ENCODE data around the gene XPO4. TPM values are rescaled to one million over a fixed set of nuclear protein-coding genes. Genes with fewer than 3 reads are reported as not detected.
A peak's percentile ranks its signal among the peaks of the same experiment; 100 is the strongest.

XPO4 gene
- total and polyA plus RNA-seq, 7 experiments from 2014 or later = 6.1 to 26.5 (median 21.0) TPM

- H3K9me3 ChIP-seq (ENCODE audit: control insufficient read depth in 2 of 3, low read length in 3 of 3) = no peaks in the 10 kb centered on the region
- Mint-ChIP-seq H3K27me3 (no peaks in the 10 kb centered on the region), H3K27ac (no peak overlapping the region), H3K9me3 (no peaks in the 10 kb centered on the region), H3K36me3 (peaks cover 4 to 30% (median 7%) of the 10 kb centered on the region in 5 donors), H3K4me1 (peaks cover 0 to 8% (median 0%) of the 10 kb centered on the region in 7 donors), H3K4me3 (no peak overlapping the region)
- H3K36me3 ChIP-seq (ENCODE audit: control insufficient read depth in 2 of 3, insufficient read depth in 3 of 3, low read length in 3 of 3) = peaks cover 0 to 8% (median 0%) of the 10 kb centered on the region in 3 experiments
- ChIA-PET CTCF (no interaction called here), POLR2A (interaction anchor here (0.6 kb wide), 1 partner anchor 367 kb away, joined by 4 read pairs; no protein-coding TSS in a partner anchor)
- no peak overlapping the region for H3K4me3 ChIP-seq (ENCODE audit: low read length)
- ATAC-seq (no peak), DNase-seq (no peak)
- no peaks in the 10 kb centered on the region for H3K27me3 ChIP-seq (ENCODE audit: control insufficient read depth in 2 of 2, insufficient read depth in 2 of 2, low read length in 2 of 2)
- no peak overlapping the region for H3K27ac ChIP-seq (ENCODE audit: low read depth, low read length)
- intact Hi-C loops (cut with micrococcal nuclease) = no loop called here
- no peaks in the 10 kb centered on the region for H3K4me1 ChIP-seq (ENCODE audit: control insufficient read depth in 2 of 2, insufficient read depth in 2 of 2, low read length in 2 of 2)
Measured at GRCh38 chr13:20843166-20843565, 59.4 kb downstream of the XPO4 start.

- no peak overlapping the region for H3K27ac ChIP-seq (ENCODE audit: low read depth, low read length)
- H3K27me3 Mint-ChIP-seq = no peaks in the 10 kb centered on the region
- H3K27ac Mint-ChIP-seq = peak overlapping the region in 1 of 9 donors; percentile 2
- intact Hi-C loops (cut with micrococcal nuclease) = no loop called here
- H3K4me3 Mint-ChIP-seq = no peak overlapping the region
- H3K27me3 ChIP-seq (ENCODE audit: control insufficient read depth in 2 of 2, insufficient read depth in 2 of 2, low read length in 2 of 2) = no peaks in the 10 kb centered on the region
- peaks cover 0 to 27% (median 4%) of the 10 kb centered on the region in 3 experiments for H3K36me3 ChIP-seq (ENCODE audit: control insufficient read depth in 2 of 3, insufficient read depth in 3 of 3, low read length in 3 of 3)
- no peak for DNase-seq
- H3K4me1 Mint-ChIP-seq = peaks cover 0 to 11% (median 3%) of the 10 kb centered on the region in 7 donors
- H3K36me3 Mint-ChIP-seq = peaks cover 9 to 47% (median 18%) of the 10 kb centered on the region in 5 donors
- ATAC-seq = no peak
- no peaks in the 10 kb centered on the region for H3K4me1 ChIP-seq (ENCODE audit: control insufficient read depth in 2 of 2, insufficient read depth in 2 of 2, low read length in 2 of 2)
- ChIA-PET CTCF (interaction anchor here (0.5 to 2.4 kb wide), 2 partner anchors 12 to 79 kb away, joined by 3 to 9 read pairs; no protein-coding TSS in a partner anchor), POLR2A (no interaction called here)
- no peak overlapping the region for H3K4me3 ChIP-seq (ENCODE audit: low read length)
- no peaks in the 10 kb centered on the region for H3K9me3 Mint-ChIP-seq
- H3K9me3 ChIP-seq (ENCODE audit: control insufficient read depth in 2 of 3, low read length in 3 of 3) = no peaks in the 10 kb centered on the region
Measured at GRCh38 chr13:20840568-20840967, 62.0 kb downstream of the XPO4 start.

GRCh38 chr13:20833900-20834679, 68.5 kb downstream of the XPO4 start:
- CTCF ChIA-PET = interaction anchor here (2.1 kb wide), 1 partner anchor 338 kb away, joined by 5 read pairs; no protein-coding TSS in a partner anchor

GRCh38 chr13:20832861-20833260, 69.7 kb downstream of the XPO4 start:
- Histone ChIP-seq H3K4me1 (ENCODE audit: control insufficient read depth in 2 of 2, insufficient read depth in 2 of 2, low read length in 2 of 2) (no peaks in the 10 kb centered on the region), H3K36me3 (ENCODE audit: control insufficient read depth in 2 of 3, insufficient read depth in 3 of 3, low read length in 3 of 3) (peaks cover 0 to 21% (median 4%) of the 10 kb centered on the region in 3 experiments), H3K27ac (ENCODE audit: low read depth, low read length) (no peak overlapping the region), H3K27me3 (ENCODE audit: control insufficient read depth in 2 of 2, insufficient read depth in 2 of 2, low read length in 2 of 2) (no peaks in the 10 kb centered on the region), H3K9me3 (ENCODE audit: control insufficient read depth in 2 of 3, low read length in 3 of 3) (no peaks in the 10 kb centered on the region), H3K4me3 (ENCODE audit: low read length) (no peak overlapping the region)
- H3K36me3 Mint-ChIP-seq = peaks cover 8 to 24% (median 10%) of the 10 kb centered on the region in 5 donors
- H3K27me3 Mint-ChIP-seq = no peaks in the 10 kb centered on the region
- ATAC-seq (no peak), DNase-seq (no peak)
- ChIA-PET POLR2A (interaction anchor here (0.6 kb wide), 1 partner anchor 67 kb away, joined by 5 read pairs; no protein-coding TSS in a partner anchor), CTCF (interaction anchor here (2.1 kb wide), 1 partner anchor 337 kb away, joined by 5 read pairs; no protein-coding TSS in a partner anchor)
- intact Hi-C loops (cut with micrococcal nuclease) = no loop called here
- peaks cover 8 to 22% (median 14%) of the 10 kb centered on the region in 7 donors for H3K4me1 Mint-ChIP-seq
- peak overlapping the region in 3 of 9 donors; percentile 31 to 88 (median 58) for H3K27ac Mint-ChIP-seq
- no peak overlapping the region for H3K4me3 Mint-ChIP-seq
- no peaks in the 10 kb centered on the region for H3K9me3 Mint-ChIP-seq

More at GRCh38 chr13:20833900-20834679, 68.5 kb downstream of the XPO4 start:
- DNase-seq (no peak), ATAC-seq (no peak)
- Mint-ChIP-seq H3K36me3 (peaks cover 8 to 29% (median 14%) of the 10 kb centered on the region in 5 donors), H3K27me3 (no peaks in the 10 kb centered on the region), H3K27ac (peak overlapping the region in 4 of 9 donors; percentile 5 to 64 (median 50)), H3K4me1 (peaks cover 0 to 15% (median 7%) of the 10 kb centered on the region in 7 donors), H3K4me3 (no peak overlapping the region), H3K9me3 (no peaks in the 10 kb centered on the region)
- intact Hi-C loops (cut with micrococcal nuclease) = no loop called here
- no peaks in the 10 kb centered on the region for H3K9me3 ChIP-seq (ENCODE audit: control insufficient read depth in 2 of 3, low read length in 3 of 3)
- peaks cover 0 to 26% (median 4%) of the 10 kb centered on the region in 3 experiments for H3K36me3 ChIP-seq (ENCODE audit: control insufficient read depth in 2 of 3, insufficient read depth in 3 of 3, low read length in 3 of 3)
- no peak overlapping the region for H3K27ac ChIP-seq (ENCODE audit: low read depth, low read length)
- POLR2A ChIA-PET = interaction anchor here (0.5 kb wide), 1 partner anchor 60 kb away, joined by 4 read pairs; the partner anchor contains the start of gene EEF1AKMT1
- no peaks in the 10 kb centered on the region for H3K4me1 ChIP-seq (ENCODE audit: control insufficient read depth in 2 of 2, insufficient read depth in 2 of 2, low read length in 2 of 2)
- no peaks in the 10 kb centered on the region for H3K27me3 ChIP-seq (ENCODE audit: control insufficient read depth in 2 of 2, insufficient read depth in 2 of 2, low read length in 2 of 2)
- H3K4me3 ChIP-seq (ENCODE audit: low read length) = no peak overlapping the region

GRCh38 chr13:20831933-20832332, 70.6 kb downstream of the XPO4 start:
- DNase-seq = no peak
- H3K36me3 Mint-ChIP-seq = peaks cover 4 to 18% (median 4%) of the 10 kb centered on the region in 5 donors
- H3K27me3 Mint-ChIP-seq = no peaks in the 10 kb centered on the region
- peak overlapping the region in 6 of 9 donors; percentile 4 to 88 (median 18) for H3K27ac Mint-ChIP-seq
- no peak overlapping the region for H3K4me3 Mint-ChIP-seq
- no peaks in the 10 kb centered on the region for H3K4me1 ChIP-seq (ENCODE audit: control insufficient read depth in 2 of 2, insufficient read depth in 2 of 2, low read length in 2 of 2)
- no peak overlapping the region for H3K27ac ChIP-seq (ENCODE audit: low read depth, low read length)
- H3K4me3 ChIP-seq (ENCODE audit: low read length) = no peak overlapping the region
- no peaks in the 10 kb centered on the region for H3K27me3 ChIP-seq (ENCODE audit: control insufficient read depth in 2 of 2, insufficient read depth in 2 of 2, low read length in 2 of 2)
- intact Hi-C loops (cut with micrococcal nuclease) = no loop called here
- no peaks in the 10 kb centered on the region for H3K9me3 ChIP-seq (ENCODE audit: control insufficient read depth in 2 of 3, low read length in 3 of 3)
- no peaks in the 10 kb centered on the region for H3K9me3 Mint-ChIP-seq
- H3K36me3 ChIP-seq (ENCODE audit: control insufficient read depth in 2 of 3, insufficient read depth in 3 of 3, low read length in 3 of 3) = peaks cover 0 to 11% (median under 1%) of the 10 kb centered on the region in 3 experiments
- POLR2A ChIA-PET = interaction anchor here (0.5 to 0.6 kb wide), 2 partner anchors 21 to 354 kb away, joined by 3 to 4 read pairs; no protein-coding TSS in a partner anchor
- CTCF ChIA-PET = interaction anchor here (0.6 to 2.1 kb wide), 2 partner anchors 11 to 336 kb away, joined by 3 to 5 read pairs; no protein-coding TSS in a partner anchor
- ATAC-seq = no peak
- peaks cover 8 to 18% (median 14%) of the 10 kb centered on the region in 7 donors for H3K4me1 Mint-ChIP-seq

GRCh38 chr13:20831254-20831653, 71.3 kb downstream of the XPO4 start:
- ATAC-seq = no peak
- H3K36me3 ChIP-seq (ENCODE audit: control insufficient read depth in 2 of 3, insufficient read depth in 3 of 3, low read length in 3 of 3) = peaks cover 0 to 5% (median 2%) of the 10 kb centered on the region in 3 experiments
- Mint-ChIP-seq H3K4me1 (peaks cover 8 to 18% (median 13%) of the 10 kb centered on the region in 7 donors), H3K27me3 (no peaks in the 10 kb centered on the region), H3K4me3 (no peak overlapping the region), H3K9me3 (no peaks in the 10 kb centered on the region), H3K27ac (peak overlapping the region in 1 of 9 donors; percentile 4), H3K36me3 (peaks cover 2 to 14% (median 4%) of the 10 kb centered on the region in 5 donors)
- no peaks in the 10 kb centered on the region for H3K4me1 ChIP-seq (ENCODE audit: control insufficient read depth in 2 of 2, insufficient read depth in 2 of 2, low read length in 2 of 2)
- intact Hi-C loops (cut with micrococcal nuclease) = no loop called here
- CTCF ChIA-PET = no interaction called here
- H3K9me3 ChIP-seq (ENCODE audit: control insufficient read depth in 2 of 3, low read length in 3 of 3) = no peaks in the 10 kb centered on the region
- no peak overlapping the region for H3K27ac ChIP-seq (ENCODE audit: low read depth, low read length)
- no peaks in the 10 kb centered on the region for H3K27me3 ChIP-seq (ENCODE audit: control insufficient read depth in 2 of 2, insufficient read depth in 2 of 2, low read length in 2 of 2)
- POLR2A ChIA-PET = interaction anchor here (0.5 to 0.6 kb wide), 3 partner anchors 8 to 353 kb away, joined by 3 to 4 read pairs (median 3); no protein-coding TSS in a partner anchor
- H3K4me3 ChIP-seq (ENCODE audit: low read length) = no peak overlapping the region
- DNase-seq = no peak

Data from naive thymus-derived CD4-positive, alpha-beta T cell (primary cell).